Right lung (tissue), 10 donors: ENCODE measurements around the gene PCA3. TPM values are rescaled to one million over a fixed set of nuclear protein-coding genes. Genes with fewer than 3 reads are reported as not detected.
A peak's percentile ranks its signal among the peaks of the same experiment; 100 is the strongest.
"Not testable (repeated sequence)": the region's sequence is repeated elsewhere in the genome, so short reads cannot be mapped to it uniquely, and the experiment has no call there.

Source experiments
- DNase-seq, 2 donors: peaks; one replicate each; pipeline ENCODE4 v3.0.0-alpha.2; 2013
- long read RNA-seq, 8 donors: transcript quantifications; one replicate each; lab custom pipeline, GENCODE V29; 2026
- polyA plus RNA-seq, 5 donors: library from polyadenylated mRNA; unstranded; fragments of 120-200 nt; gene quantifications; one replicate each; pipeline versions ENCODE4 v1.2.1 to v1.2.3, GENCODE V29; 2013; ENCODE audit warnings: inconsistent platforms in 1 of 5, low replicate concordance in 1 of 5; ENCODE audit not compliant: insufficient read length in 5 of 5, insufficient read depth in 1 of 5

The PCA3 gene
- polyA plus RNA-seq, result under 1 TPM; 0.29 to 0.73 (median 0.41) TPM
- long read RNA-seq, donor 1, result 0 reads
- long read RNA-seq, donor 2, result 0 reads
- long read RNA-seq, donor 3, result 0 reads
- long read RNA-seq, donor 4, result 0 reads
- long read RNA-seq, donor 5, result 0 reads
- long read RNA-seq, donor 6, result 0 reads
- long read RNA-seq, donor 7, result 0 reads
- long read RNA-seq, donor 8, result 0 reads

- DNase-seq, result no peak
Observed at GRCh38 chr9:76764138-76764537, at the start of gene PCA3. Gene PCA3 (plus strand): TSS chr9:76764438.

- DNase-seq, result no peak
Observed at GRCh38 chr9:76716085-76716672, 48.1 kb upstream of the PCA3 start.

- DNase-seq, result no peak
Observed at GRCh38 chr9:76717176-76717575, 47.1 kb upstream of the PCA3 start.

DNA sequence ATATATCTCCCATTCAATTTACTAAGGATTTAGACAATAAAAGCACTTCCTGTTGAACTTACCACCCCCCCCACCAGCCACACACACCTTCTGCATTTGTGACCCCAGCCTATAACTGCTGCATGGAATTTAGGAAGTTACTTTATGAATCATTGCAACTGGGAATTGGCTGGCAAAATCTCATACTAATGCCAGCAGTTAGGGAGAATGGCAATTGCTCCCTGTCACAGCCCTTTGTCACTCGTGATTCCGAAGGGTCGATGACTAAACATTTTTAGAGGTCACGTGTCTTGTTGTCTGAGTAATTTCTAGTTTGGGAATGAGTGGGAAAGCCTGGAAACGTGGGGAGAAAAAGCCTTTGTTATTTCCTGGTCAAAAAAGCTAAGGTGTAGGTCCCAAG lies 46.6 kb upstream of the PCA3 start:
- no peak for DNase-seq

DNA sequence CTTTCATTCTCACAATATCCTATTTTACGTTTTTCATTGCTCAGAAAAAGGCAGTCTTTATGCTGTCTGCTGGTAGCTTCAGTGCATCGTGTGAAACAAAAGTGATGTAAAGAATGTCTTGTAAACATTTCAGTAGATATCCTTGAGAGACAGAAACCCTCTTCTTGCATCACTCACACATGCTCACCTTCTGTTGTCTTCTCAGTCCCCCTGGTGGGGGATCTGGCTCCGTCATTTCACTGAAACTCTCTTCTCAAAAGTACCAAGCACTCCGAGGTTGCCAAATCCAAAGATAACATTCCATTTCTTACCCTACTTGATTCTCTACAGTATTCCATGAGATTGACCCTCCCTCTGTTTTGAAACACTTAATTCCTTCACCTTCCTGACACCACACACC lies 46.1 kb upstream of the PCA3 start:
- no peak for DNase-seq

DNA sequence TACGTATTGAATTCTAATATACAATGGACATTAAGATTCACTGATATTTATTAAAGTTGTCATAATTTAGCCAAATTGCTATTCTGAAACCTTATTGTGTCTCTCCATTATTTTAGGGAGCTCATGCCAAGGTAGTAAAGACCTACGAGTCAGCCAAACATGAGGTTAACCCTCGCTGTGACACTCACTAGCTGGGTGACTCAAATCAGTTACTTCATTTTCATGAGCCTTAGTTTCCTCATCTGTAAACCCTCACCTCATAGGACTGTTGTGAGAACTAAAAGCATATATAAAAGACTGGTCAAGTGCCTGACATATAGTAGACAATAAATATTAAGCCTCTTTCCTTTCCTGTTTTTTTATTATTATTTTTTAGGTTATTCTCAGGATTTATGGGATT lies 44.0 kb upstream of the PCA3 start:
- no peak for DNase-seq

- no peak for DNase-seq
Observed at GRCh38 chr9:76725011-76725546, 39.2 kb upstream of the PCA3 start.

- no peak for DNase-seq
Observed at GRCh38 chr9:76725885-76726284, 38.4 kb upstream of the PCA3 start.

DNA sequence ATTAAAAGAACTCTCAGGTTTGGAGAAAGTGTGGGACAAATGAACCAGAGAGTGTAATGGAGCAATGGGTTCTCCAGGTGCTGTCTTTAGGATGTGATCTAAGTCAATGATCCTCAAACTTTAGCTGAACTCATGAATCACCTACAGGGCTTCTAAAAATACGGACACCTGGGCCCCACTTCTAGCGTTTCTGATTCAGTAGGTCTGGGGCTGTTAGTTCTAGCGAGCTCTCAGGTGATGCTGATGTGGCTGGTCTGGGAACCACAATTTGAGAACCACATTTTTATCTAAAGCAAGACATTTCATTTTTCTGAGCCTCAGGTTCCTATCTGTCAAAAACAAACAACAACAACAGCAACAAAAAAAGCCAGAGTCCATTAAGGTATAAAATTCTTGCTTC lies 35.1 kb upstream of the PCA3 start:
- DNase-seq, result no peak

DNA sequence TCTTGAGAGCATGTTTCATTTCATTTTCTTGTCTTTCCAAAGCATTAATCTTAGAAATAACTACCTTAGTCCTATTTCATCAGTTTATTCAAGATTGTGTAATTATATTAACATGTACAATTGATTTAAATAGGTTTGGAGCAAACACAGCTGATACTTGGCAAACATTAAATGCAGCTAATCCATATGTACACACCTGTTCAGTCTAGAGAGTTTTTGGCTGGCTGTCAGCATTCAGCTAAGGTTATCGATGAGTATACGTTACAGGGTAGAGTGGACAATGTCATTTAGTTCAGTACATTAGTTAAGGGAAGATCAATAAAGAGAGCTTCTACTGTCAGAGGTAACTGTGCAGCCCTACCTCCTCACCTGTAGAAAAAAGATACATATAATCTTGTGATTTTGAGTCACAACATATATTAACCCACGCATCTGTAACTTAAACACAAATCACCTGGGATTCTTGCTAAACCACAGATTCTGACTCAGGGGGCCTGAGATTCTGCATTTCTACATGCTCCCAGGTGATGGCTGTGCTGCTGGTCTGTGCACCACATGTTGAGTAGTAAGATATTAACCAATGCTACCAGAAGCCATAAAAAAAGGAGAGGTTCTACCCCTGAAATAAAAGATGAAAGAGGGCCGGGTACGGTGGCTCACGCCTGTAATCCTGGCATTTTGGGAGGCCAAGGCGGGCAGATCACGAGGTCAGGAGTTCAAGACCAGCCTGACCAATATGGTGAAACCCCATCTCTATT lies 34.1 kb upstream of the PCA3 start:
- no peak for DNase-seq

DNA sequence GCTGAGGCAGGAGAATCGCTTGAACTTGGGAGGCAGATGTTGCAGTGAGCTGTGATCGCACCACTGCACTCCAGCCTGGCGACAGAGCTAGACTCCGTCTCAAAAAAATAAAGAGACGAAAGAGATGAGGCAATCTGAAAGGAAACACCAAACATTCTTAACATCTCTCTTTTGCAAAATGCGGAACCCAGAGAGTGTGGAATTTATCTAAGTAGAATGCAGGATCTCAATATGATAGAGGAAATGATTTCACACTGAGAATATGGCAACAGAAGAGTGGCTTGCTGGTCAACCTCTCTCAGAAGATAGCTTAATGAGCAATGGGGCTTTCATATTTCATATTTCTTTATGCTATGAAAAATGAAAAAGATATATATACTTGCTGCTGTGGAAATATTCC lies 33.4 kb upstream of the PCA3 start:
- no peak for DNase-seq

GRCh38 chr9:76732341-76732958 lies 31.8 kb upstream of the PCA3 start:
- DNase-seq, result no peak

- DNase-seq, result no peak
Observed at GRCh38 chr9:76733096-76733495, 31.1 kb upstream of the PCA3 start.

DNA sequence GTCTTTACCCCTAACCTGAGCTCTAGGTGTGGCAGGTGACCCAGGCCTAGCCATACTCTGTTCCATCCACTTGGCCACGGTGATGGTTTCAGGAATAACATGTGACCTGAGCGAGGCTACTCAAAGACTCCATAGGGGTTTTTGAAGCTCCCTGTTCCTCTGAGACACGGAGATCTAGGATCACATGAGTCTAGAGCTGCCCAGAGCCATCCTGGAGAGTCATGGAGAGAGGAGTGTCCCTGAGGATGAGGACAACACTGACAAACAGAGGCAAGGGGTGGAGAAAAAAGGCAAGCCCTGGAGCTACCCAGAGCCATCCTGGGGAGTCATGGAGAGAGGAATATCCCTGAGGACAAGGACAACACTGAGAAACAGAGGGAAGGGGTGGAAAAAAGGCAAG lies 29.5 kb upstream of the PCA3 start:
- no peak for DNase-seq

DNA sequence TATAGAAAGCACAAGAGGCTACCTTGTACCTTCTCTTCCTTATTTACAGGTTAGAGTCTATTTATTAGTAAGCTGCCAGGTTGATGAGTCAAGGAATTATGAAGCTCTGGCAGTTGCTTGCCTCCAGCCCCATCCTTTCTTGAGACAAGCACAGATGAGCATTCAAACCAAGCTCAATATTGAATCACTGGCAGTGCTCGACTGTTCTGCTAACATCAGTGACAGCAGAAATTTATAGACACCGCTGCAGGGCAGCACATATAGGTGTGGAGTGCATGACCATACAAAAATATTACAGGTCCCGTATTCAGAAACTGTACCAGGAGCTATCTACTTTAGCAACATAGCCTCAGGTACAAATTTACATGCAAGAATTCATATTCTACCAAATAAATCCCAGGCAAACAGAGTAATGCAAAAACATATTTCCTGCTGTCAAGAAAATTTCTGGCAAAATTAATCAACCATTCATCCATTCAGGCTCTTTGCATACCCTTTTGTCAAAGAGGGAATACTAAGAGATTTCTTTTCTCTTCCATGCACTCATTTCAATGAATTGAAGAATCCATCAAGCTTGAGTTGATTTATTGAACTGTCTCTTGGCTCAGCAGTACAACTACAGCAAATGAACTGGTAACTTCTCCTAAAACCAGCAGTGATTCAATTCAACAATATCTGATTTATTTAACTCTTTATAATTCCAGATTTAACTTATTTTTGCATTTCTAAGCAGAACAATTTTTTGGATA lies 26.9 kb upstream of the PCA3 start:
- no peak for DNase-seq

GRCh38 chr9:76738402-76738801 lies 25.8 kb upstream of the PCA3 start:
- DNase-seq, result no peak

GRCh38 chr9:76741524-76741923 lies 22.7 kb upstream of the PCA3 start:
- DNase-seq, result no peak

- not testable (repeated sequence) for DNase-seq
Observed at GRCh38 chr9:76742890-76743289, 21.3 kb upstream of the PCA3 start.

- DNase-seq, result no peak
Observed at GRCh38 chr9:76743931-76744330, 20.3 kb upstream of the PCA3 start.

GRCh38 chr9:76744336-76744735 lies 19.9 kb upstream of the PCA3 start:
- no peak for DNase-seq

DNA sequence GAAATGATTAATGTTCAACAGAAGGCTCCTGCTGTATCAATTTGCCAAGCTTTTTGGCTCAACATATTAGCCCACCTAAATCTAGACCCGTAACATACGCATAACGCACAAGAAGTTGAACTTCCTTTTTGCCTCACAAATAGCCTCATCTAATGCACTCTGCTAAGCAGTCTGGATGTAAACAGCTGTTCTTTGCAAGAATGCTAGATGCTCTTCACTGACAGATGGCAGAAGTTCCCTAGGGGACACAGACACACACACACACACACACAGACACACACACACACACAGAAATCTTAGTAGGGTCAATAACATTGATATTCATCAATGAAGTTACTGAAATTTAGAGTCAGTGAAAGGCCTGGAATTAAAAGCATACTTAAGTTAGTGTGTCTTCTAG lies 13.2 kb upstream of the PCA3 start:
- DNase-seq, result no peak

DNA sequence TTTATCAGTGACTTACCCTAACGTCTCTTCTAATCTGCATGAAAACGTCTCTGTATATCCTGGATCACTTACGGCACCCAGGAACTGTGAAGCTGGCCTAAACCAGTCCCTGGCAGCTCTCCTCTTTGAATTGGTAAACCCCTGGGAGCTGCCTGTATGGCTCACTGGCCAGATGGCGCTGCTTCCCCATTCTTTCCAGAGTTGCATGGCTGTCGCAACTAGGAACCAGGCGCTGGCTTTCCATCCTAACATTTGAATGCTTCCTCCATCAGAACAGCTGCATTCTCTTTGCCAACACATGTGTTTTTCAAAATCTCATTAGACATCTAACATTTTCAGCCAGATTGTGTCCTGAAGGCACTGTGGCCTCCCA lies 8.0 kb upstream of the PCA3 start:
- DNase-seq, result peak; percentile 14 to 30
